ENCODE data around the gene SORCS1. TPM values are rescaled to one million over a fixed set of nuclear protein-coding genes. Genes with fewer than 3 reads are reported as not detected.

Gene SORCS1
- polyA plus RNA-seq, 1 donor (not counting 4 experiments of a cell fraction or from before 2014, with no cell fraction given): not detected

- Histone ChIP-seq H3K36me3 (ENCODE audit: control insufficient read depth in 2 of 2, extremely low read depth in 1 of 2, insufficient read depth in 2 of 2, low read length in 2 of 2) (no peaks in the 10 kb centered on the region), H3K4me3 (ENCODE audit: control insufficient read depth in 2 of 3, extremely low read depth in 1 of 3, insufficient read depth in 2 of 3, low read depth in 1 of 3, low read length in 3 of 3) (no peak overlapping the region), H3K27me3 (ENCODE audit: control insufficient read depth, extremely low read depth, insufficient read depth, low read length) (no peaks in the 10 kb centered on the region), H3K79me2 (ENCODE audit: control insufficient read depth, insufficient read depth, low read length) (no peaks in the 10 kb centered on the region), H3K4me1 (ENCODE audit: control insufficient read depth, extremely low read depth, insufficient read depth, low read length) (no peaks in the 10 kb centered on the region), H3K9me1 (ENCODE audit: control insufficient read depth, extremely low read depth, insufficient read depth, low read length) (no peaks in the 10 kb centered on the region), H3K9me3 (ENCODE audit: control insufficient read depth, low read depth, low read length) (no peaks in the 10 kb centered on the region), H4K20me1 (ENCODE audit: control insufficient read depth, extremely low read depth, insufficient read depth, low read length) (no peaks in the 10 kb centered on the region), H3K4me2 (ENCODE audit: control insufficient read depth, extremely low read depth, insufficient read depth, low read depth, low read length) (no peak overlapping the region), H3K9ac (ENCODE audit: control insufficient read depth, extremely low read depth, insufficient read depth, low read length) (no peak overlapping the region), H3K27ac (ENCODE audit: control insufficient read depth, insufficient read depth, low read length) (no peak overlapping the region), H2AFZ (ENCODE audit: control insufficient read depth, low read length) (no peak overlapping the region)
- FAIRE-seq (no peak), DNase-seq (ENCODE audit: low read depth, low spot score) (no peak)
- no peak for TF ChIP-seq EZH2 (IDR thresholded peaks at IDR 0.05; ENCODE audit: low read length)
- TF ChIP-seq CTCF (optimal IDR thresholded peaks at IDR 0.05 in 1 of 3, IDR thresholded peaks at IDR 0.05 in 1 of 3, conservative IDR thresholded peaks at IDR 0.05 in 1 of 3; ENCODE audit: extremely low read depth in 1 of 3, insufficient read depth in 2 of 3, low read length in 3 of 3): peak; percentile 43 to 49 (median 43)
- dilution Hi-C loops (cut with MboI; ENCODE audit: extremely low pct_ligation_motif_present, low sequenced_read_pairs): no loop called here
These were observed 453.1 kb downstream of the SORCS1 start for GRCh38 chr10:106711313-106711906.

GRCh38 chr10:106708506-106708905, 456.0 kb downstream of the SORCS1 start:
- no peak overlapping the region for H3K27ac ChIP-seq (ENCODE audit: control insufficient read depth, insufficient read depth, low read length)
- dilution Hi-C loops (cut with MboI; ENCODE audit: extremely low pct_ligation_motif_present, low sequenced_read_pairs): no loop called here
- H3K9me3 ChIP-seq (ENCODE audit: control insufficient read depth, low read depth, low read length): no peaks in the 10 kb centered on the region
- no peak overlapping the region for H3K9ac ChIP-seq (ENCODE audit: control insufficient read depth, extremely low read depth, insufficient read depth, low read length)
- H4K20me1 ChIP-seq (ENCODE audit: control insufficient read depth, extremely low read depth, insufficient read depth, low read length): no peaks in the 10 kb centered on the region
- H3K36me3 ChIP-seq (ENCODE audit: control insufficient read depth in 2 of 2, extremely low read depth in 1 of 2, insufficient read depth in 2 of 2, low read length in 2 of 2): no peaks in the 10 kb centered on the region
- TF ChIP-seq CTCF (optimal IDR thresholded peaks at IDR 0.05 in 1 of 3, IDR thresholded peaks at IDR 0.05 in 1 of 3, conservative IDR thresholded peaks at IDR 0.05 in 1 of 3; ENCODE audit: extremely low read depth in 1 of 3, insufficient read depth in 2 of 3, low read length in 3 of 3) (no peak), EZH2 (IDR thresholded peaks at IDR 0.05; ENCODE audit: low read length) (no peak)
- H3K27me3 ChIP-seq (ENCODE audit: control insufficient read depth, extremely low read depth, insufficient read depth, low read length): no peaks in the 10 kb centered on the region
- H3K4me2 ChIP-seq (ENCODE audit: control insufficient read depth, extremely low read depth, insufficient read depth, low read depth, low read length): no peak overlapping the region
- FAIRE-seq (no peak), DNase-seq (ENCODE audit: low read depth, low spot score) (no peak)
- no peak overlapping the region for H3K4me3 ChIP-seq (ENCODE audit: control insufficient read depth in 2 of 3, extremely low read depth in 1 of 3, insufficient read depth in 2 of 3, low read depth in 1 of 3, low read length in 3 of 3)
- no peaks in the 10 kb centered on the region for H3K4me1 ChIP-seq (ENCODE audit: control insufficient read depth, extremely low read depth, insufficient read depth, low read length)
- no peak overlapping the region for H2AFZ ChIP-seq (ENCODE audit: control insufficient read depth, low read length)
- H3K79me2 ChIP-seq (ENCODE audit: control insufficient read depth, insufficient read depth, low read length): no peaks in the 10 kb centered on the region
- H3K9me1 ChIP-seq (ENCODE audit: control insufficient read depth, extremely low read depth, insufficient read depth, low read length): no peaks in the 10 kb centered on the region

All from keratinocyte (primary cell).